Stimulated activated naive B cell treated with anti-CD40 and anti-IgM and Interleukin-4, amounts not matched to agents 10 μg/mL and 1 μg/mL and 100 μg/mL, for 72 hours (primary cell): ENCODE results near the gene RALGAPA1.
"Not testable (repeated sequence)": the region's sequence is repeated elsewhere in the genome, so short reads cannot be mapped to it uniquely, and the experiment has no call there.

ENCODE experiments used
- ATAC-seq, 2 donors: fragments of 150-1000 bp; cut with Tn5 transposase; replicated peaks; 2 replicates each; pipeline ENCODE4 v1.10.0; 2021; ENCODE audit warnings: moderate library complexity in 1 of 2
- DNase-seq: peaks from one replicate; pipeline ENCODE4 v3.0.0; 2021
- H3K27ac Mint-ChIP-seq: one replicate; pipeline ENCODE4 v1.8.0; 2022; ENCODE audit warnings: mild to moderate bottlenecking, mixed read lengths
- H3K27me3 Mint-ChIP-seq, 2 donors: one replicate each; pipeline ENCODE4 v1.8.0; 2022; ENCODE audit warnings: mixed read lengths in 2 of 2
- H3K36me3 Mint-ChIP-seq, 2 donors: one replicate each; pipeline ENCODE4 v1.8.0; 2022; ENCODE audit warnings: mixed read lengths in 2 of 2, mild to moderate bottlenecking in 1 of 2
- H3K4me1 Mint-ChIP-seq, 2 donors: one replicate each; pipeline ENCODE4 v1.8.0; 2022; ENCODE audit warnings: mixed read lengths in 2 of 2, mild to moderate bottlenecking in 1 of 2
- H3K4me3 Mint-ChIP-seq, 2 donors: one replicate each; pipeline ENCODE4 v1.8.0; 2022; ENCODE audit warnings: mild to moderate bottlenecking in 2 of 2, mixed read lengths in 2 of 2, moderate library complexity in 1 of 2
- H3K9me3 Mint-ChIP-seq, 2 donors: one replicate each; pipeline ENCODE4 v1.8.0; 2022; ENCODE audit warnings: mixed read lengths in 2 of 2, mild to moderate bottlenecking in 1 of 2

Gene RALGAPA1

GRCh38 chr14:35808638-35809563 is at the start of gene RALGAPA1:
Gene RALGAPA1, minus strand, starts transcription at chr14:35809295. Its CDS starts 460 bp downstream, at chr14:35808835.
- not testable (repeated sequence) for H3K36me3 Mint-ChIP-seq, H3K27me3 Mint-ChIP-seq, H3K9me3 Mint-ChIP-seq
- ATAC-seq (peak; percentile 97), DNase-seq (peak; percentile 92)
- H3K27ac Mint-ChIP-seq: peak within 1 kb of the TSS; percentile 99
- peak within 1 kb of the TSS; percentile 99 to 100 for H3K4me3 Mint-ChIP-seq
- peaks cover 10 to 32% of the 10 kb centered on the region in 2 donors for H3K4me1 Mint-ChIP-seq

- no peak for DNase-seq
- no peak for ATAC-seq
- Mint-ChIP-seq H3K27ac (no peak overlapping the region), H3K9me3 (no peaks in the 10 kb centered on the region), H3K4me1 (peaks cover 16% of the 10 kb centered on the region in 2 donors), H3K27me3 (no peaks in the 10 kb centered on the region), H3K4me3 (no peak overlapping the region), H3K36me3 (peaks cover 16 to 34% of the 10 kb centered on the region in 2 donors)
Observed at GRCh38 chr14:35858521-35859209, 49.6 kb upstream of the RALGAPA1 start.

- Mint-ChIP-seq H3K4me1 (peaks cover 16% of the 10 kb centered on the region in 2 donors), H3K9me3 (peaks cover 1 to 7% of the 10 kb centered on the region in 2 donors), H3K27ac (no peak overlapping the region), H3K36me3 (peaks cover 22 to 38% of the 10 kb centered on the region in 2 donors), H3K27me3 (no peaks in the 10 kb centered on the region), H3K4me3 (no peak overlapping the region)
- DNase-seq: no peak
- ATAC-seq: peak; percentile 92 to 94
Observed at GRCh38 chr14:35855876-35856481, 46.9 kb upstream of the RALGAPA1 start.

- Mint-ChIP-seq H3K9me3 (peaks cover 1 to 7% of the 10 kb centered on the region in 2 donors), H3K36me3 (peaks cover 28 to 43% of the 10 kb centered on the region in 2 donors), H3K27ac (no peak overlapping the region), H3K27me3 (no peaks in the 10 kb centered on the region), H3K4me1 (peaks cover 14 to 16% of the 10 kb centered on the region in 2 donors), H3K4me3 (no peak overlapping the region)
- DNase-seq (no peak), ATAC-seq (no peak)
Observed at GRCh38 chr14:35854696-35855270, 45.7 kb upstream of the RALGAPA1 start.

- DNase-seq (no peak), ATAC-seq (no peak)
- H3K27ac Mint-ChIP-seq: no peak overlapping the region
- H3K9me3 Mint-ChIP-seq: peaks cover 1 to 7% of the 10 kb centered on the region in 2 donors
- H3K36me3 Mint-ChIP-seq: peaks cover 30 to 42% of the 10 kb centered on the region in 2 donors
- H3K4me1 Mint-ChIP-seq: peaks cover 14 to 16% of the 10 kb centered on the region in 2 donors
- H3K4me3 Mint-ChIP-seq: no peak overlapping the region
- H3K27me3 Mint-ChIP-seq: no peaks in the 10 kb centered on the region
Observed at GRCh38 chr14:35853225-35853624, 44.1 kb upstream of the RALGAPA1 start.

- Mint-ChIP-seq H3K27ac (no peak overlapping the region), H3K4me1 (peaks cover 13 to 21% of the 10 kb centered on the region in 2 donors), H3K9me3 (peaks cover 1 to 7% of the 10 kb centered on the region in 2 donors), H3K27me3 (no peaks in the 10 kb centered on the region), H3K36me3 (peaks cover 30 to 39% of the 10 kb centered on the region in 2 donors), H3K4me3 (no peak overlapping the region)
- ATAC-seq (no peak), DNase-seq (no peak)
Observed at GRCh38 chr14:35851823-35852222, 42.7 kb upstream of the RALGAPA1 start.

GRCh38 chr14:35849122-35849521 is 40.0 kb upstream of the RALGAPA1 start:
- Mint-ChIP-seq H3K4me3 (no peak overlapping the region), H3K27ac (no peak overlapping the region), H3K27me3 (no peaks in the 10 kb centered on the region), H3K36me3 (peaks cover 43 to 62% of the 10 kb centered on the region in 2 donors), H3K4me1 (peaks cover 0 to 5% of the 10 kb centered on the region in 2 donors), H3K9me3 (peaks cover 1 to 7% of the 10 kb centered on the region in 2 donors)
- DNase-seq: no peak
- ATAC-seq: no peak

GRCh38 chr14:35847636-35848035 is 38.5 kb upstream of the RALGAPA1 start:
- H3K36me3 Mint-ChIP-seq: peaks cover 52 to 74% of the 10 kb centered on the region in 2 donors
- no peak for ATAC-seq
- H3K27ac Mint-ChIP-seq: no peak overlapping the region
- peaks cover 0 to 5% of the 10 kb centered on the region in 2 donors for H3K4me1 Mint-ChIP-seq
- no peaks in the 10 kb centered on the region for H3K27me3 Mint-ChIP-seq
- H3K9me3 Mint-ChIP-seq: peaks cover 5 to 10% of the 10 kb centered on the region in 2 donors
- no peak for DNase-seq
- H3K4me3 Mint-ChIP-seq: no peak overlapping the region

GRCh38 chr14:35844494-35844893 is 35.4 kb upstream of the RALGAPA1 start:
- Mint-ChIP-seq H3K9me3 (peaks cover 21 to 23% of the 10 kb centered on the region in 2 donors), H3K36me3 (peaks cover 62 to 79% of the 10 kb centered on the region in 2 donors), H3K4me3 (no peak overlapping the region), H3K27me3 (no peaks in the 10 kb centered on the region), H3K27ac (no peak overlapping the region), H3K4me1 (peaks cover 0 to 5% of the 10 kb centered on the region in 2 donors)
- ATAC-seq (no peak), DNase-seq (no peak)

- Mint-ChIP-seq H3K9me3 (peaks cover 21 to 27% of the 10 kb centered on the region in 2 donors), H3K36me3 (peaks cover 71 to 90% of the 10 kb centered on the region in 2 donors)
- H3K4me3 Mint-ChIP-seq, ATAC-seq, H3K27ac Mint-ChIP-seq, H3K27me3 Mint-ChIP-seq, H3K4me1 Mint-ChIP-seq, DNase-seq: not testable (repeated sequence)
Observed at GRCh38 chr14:35842245-35842644, 33.1 kb upstream of the RALGAPA1 start.

GRCh38 chr14:35841704-35842103 is 32.6 kb upstream of the RALGAPA1 start:
- peaks cover 21 to 27% of the 10 kb centered on the region in 2 donors for H3K9me3 Mint-ChIP-seq
- not testable (repeated sequence) for DNase-seq, H3K4me1 Mint-ChIP-seq, H3K27ac Mint-ChIP-seq, H3K27me3 Mint-ChIP-seq, H3K4me3 Mint-ChIP-seq, ATAC-seq
- H3K36me3 Mint-ChIP-seq: peaks cover 75 to 91% of the 10 kb centered on the region in 2 donors

- ATAC-seq (no peak), DNase-seq (no peak)
- Mint-ChIP-seq H3K27ac (no peak overlapping the region), H3K4me3 (no peak overlapping the region), H3K27me3 (no peaks in the 10 kb centered on the region), H3K36me3 (peaks cover 37 to 42% of the 10 kb centered on the region in 2 donors), H3K4me1 (no peaks in the 10 kb centered on the region), H3K9me3 (peaks cover 2 to 7% of the 10 kb centered on the region in 2 donors)
Observed at GRCh38 chr14:35835208-35835982, 26.3 kb upstream of the RALGAPA1 start.

- DNase-seq (no peak), ATAC-seq (no peak)
- Mint-ChIP-seq H3K4me1 (peaks cover 9 to 21% of the 10 kb centered on the region in 2 donors), H3K9me3 (no peaks in the 10 kb centered on the region), H3K27me3 (no peaks in the 10 kb centered on the region), H3K36me3 (peaks cover 0 to 8% of the 10 kb centered on the region in 2 donors), H3K27ac (no peak overlapping the region), H3K4me3 (no peak overlapping the region)
Observed at GRCh38 chr14:35829449-35829848, 20.4 kb upstream of the RALGAPA1 start.
